NOMO-1 treated with DMSO at 0.1 percent for 48 hours (cell line): ENCODE data around the gene PRSS48.
"Not testable (repeated sequence)": the region's sequence is repeated elsewhere in the genome, so short reads cannot be mapped to it uniquely, and the experiment has no call there.

ENCODE experiments used
- DNase-seq: peaks from one replicate; lab custom pipeline; 2025; ENCODE audit not compliant: unreplicated experiment; lab: John Stamatoyannopoulos, UW

Gene PRSS48

GRCh38 chr4:151315212-151315886 lies 38.4 kb downstream of the PRSS48 start:
- no peak for DNase-seq

GRCh38 chr4:151316645-151317044 lies 39.7 kb downstream of the PRSS48 start:
- DNase-seq = no peak

- no peak for DNase-seq
Observed at GRCh38 chr4:151318307-151319006, 41.5 kb downstream of the PRSS48 start.

DNA sequence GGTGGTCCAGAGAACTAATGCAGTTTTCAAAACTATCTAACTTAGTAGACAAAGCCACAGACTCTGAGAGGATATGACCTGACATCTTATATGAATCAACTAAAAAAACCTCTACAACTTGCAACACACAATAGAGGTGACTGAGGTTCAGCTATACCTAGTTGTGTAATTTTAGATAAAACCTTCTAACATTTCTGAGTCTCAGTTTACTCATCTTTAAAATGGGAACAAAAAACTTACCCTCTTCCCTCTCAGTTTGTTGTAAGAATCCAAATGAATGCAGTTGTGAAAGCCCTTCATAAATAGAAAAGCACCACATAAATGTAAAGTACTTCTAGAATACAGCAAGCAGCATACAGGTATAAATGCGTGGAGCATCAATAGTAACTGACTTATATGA lies 42.5 kb downstream of the PRSS48 start:
- DNase-seq = no peak

DNA sequence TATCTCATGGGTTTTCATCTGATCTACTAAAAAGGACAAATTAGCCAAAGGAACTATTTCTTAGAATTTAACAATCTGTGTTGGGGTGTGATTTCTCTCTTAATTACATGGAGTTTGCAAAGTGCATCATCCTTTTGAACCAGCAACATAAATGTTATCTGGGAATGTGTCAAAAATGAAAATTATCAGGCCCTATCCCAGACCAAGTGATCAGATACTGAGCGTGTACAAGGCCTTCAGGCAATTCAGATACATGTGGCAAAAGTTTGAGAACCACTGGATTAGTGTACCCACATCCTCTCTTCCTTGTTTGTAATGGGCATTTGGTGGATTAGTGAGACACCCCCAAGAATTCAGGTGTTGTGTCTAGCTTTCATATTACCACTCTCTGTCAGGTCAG lies 44.6 kb downstream of the PRSS48 start:
- DNase-seq = no peak

DNA sequence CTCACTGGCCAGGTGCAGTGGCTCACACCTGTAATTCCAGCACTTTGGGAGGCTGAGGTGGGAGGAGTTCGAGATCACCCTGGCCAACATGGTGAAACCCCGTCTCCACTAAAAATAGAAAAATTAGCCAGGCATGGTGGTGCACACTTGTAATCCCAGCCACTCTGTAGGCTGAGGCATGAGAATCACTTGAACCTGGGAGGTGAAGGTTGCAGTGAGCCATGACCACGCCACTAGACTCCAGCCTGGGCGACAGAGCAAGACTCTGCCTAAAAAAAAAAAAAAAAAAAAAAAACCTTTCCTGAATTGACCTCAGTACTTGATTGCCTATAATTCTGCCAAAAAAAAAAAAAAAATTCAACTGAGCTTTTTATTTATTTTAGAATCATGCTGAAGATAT lies 45.2 kb downstream of the PRSS48 start:
- not testable (repeated sequence) for DNase-seq

- no peak for DNase-seq
Observed at GRCh38 chr4:151322570-151322969, 45.6 kb downstream of the PRSS48 start.

DNA sequence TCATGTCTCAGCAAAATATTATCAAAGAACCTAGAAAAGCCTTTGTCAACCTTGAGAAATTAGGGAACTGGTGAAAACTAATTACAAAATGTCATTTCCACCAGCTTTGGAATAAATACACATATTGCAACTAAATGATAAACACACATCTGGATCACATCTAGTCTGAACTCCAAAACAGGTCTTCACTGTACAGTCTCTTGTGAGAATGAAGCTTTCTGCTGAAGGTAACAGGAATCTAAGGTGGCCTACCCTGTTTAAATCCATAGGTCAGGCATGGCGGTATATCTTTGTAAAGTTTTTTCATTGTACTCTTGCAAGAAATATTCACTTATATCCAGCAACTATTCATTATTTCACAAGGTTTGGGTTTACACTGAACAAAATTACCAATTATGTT lies 46.7 kb downstream of the PRSS48 start:
- no peak for DNase-seq

GRCh38 chr4:151324124-151324751 lies 47.3 kb downstream of the PRSS48 start:
- DNase-seq = no peak

- no peak for DNase-seq
Observed at GRCh38 chr4:151324752-151325110, 47.8 kb downstream of the PRSS48 start.

- DNase-seq = no peak
Observed at GRCh38 chr4:151325111-151325948, 48.4 kb downstream of the PRSS48 start, which contains the start of gene SH3D19. TSS of gene SH3D19 (minus strand) at chr4:151325605. CDS start at chr4:151325352, 253 bp downstream.

- no peak for DNase-seq
Observed at GRCh38 chr4:151325949-151326246, 48.9 kb downstream of the PRSS48 start.

DNA sequence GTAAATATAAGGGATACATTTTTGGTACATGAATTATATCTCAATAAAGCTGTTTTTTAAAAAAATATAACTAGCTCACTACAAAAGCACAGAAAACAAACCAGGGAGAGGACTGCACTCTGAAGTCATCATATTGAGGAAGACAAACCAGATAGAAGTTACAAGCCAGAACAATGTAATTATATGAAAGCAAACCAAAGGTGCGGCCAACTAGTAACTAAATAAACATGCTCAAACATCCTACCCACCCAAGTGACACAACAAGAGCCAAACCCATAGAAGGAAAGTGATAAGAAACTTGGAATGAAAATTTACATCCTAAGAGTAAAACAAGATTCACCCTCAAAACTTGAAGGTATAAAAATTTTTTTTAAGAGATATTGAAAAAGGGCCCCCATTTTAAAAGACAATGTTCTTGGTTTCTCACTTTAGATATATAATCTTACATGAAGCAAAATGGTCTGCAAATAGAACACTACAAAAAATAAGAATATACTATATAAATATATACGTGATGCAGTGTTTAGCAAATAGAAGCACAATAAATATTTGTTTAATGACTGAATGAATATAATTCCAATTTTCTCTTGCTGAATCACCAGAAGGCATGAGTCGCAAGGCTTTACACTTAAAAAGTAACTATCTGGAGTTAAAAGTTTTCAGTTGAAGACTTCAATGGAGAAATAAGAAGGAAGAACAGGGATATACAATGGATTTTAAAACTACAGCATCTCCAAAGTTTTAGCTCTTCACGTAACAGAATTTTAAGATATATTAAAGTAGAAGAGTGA lies 52.5 kb downstream of the PRSS48 start:
- no peak for DNase-seq

GRCh38 chr4:151331276-151332042 lies 54.5 kb downstream of the PRSS48 start:
- DNase-seq = no peak

DNA sequence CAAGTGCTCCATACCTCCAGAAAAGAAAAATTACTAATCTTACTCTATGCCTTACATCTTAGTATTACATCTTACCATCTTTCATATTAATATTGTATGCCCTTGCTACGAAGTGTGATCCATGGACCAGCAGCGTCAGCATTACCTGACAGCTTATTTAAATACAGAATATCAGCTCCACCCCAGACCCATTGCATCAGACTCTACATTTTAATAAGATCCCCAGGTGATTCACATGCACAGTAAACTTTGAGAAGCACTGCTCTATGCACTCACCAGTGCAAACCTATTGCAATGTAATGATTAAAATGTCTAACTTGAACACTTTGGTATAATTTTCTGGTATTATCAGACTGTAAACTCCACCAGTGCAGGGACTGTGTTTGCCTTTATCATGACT lies 62.5 kb downstream of the PRSS48 start:
- no peak for DNase-seq

DNA sequence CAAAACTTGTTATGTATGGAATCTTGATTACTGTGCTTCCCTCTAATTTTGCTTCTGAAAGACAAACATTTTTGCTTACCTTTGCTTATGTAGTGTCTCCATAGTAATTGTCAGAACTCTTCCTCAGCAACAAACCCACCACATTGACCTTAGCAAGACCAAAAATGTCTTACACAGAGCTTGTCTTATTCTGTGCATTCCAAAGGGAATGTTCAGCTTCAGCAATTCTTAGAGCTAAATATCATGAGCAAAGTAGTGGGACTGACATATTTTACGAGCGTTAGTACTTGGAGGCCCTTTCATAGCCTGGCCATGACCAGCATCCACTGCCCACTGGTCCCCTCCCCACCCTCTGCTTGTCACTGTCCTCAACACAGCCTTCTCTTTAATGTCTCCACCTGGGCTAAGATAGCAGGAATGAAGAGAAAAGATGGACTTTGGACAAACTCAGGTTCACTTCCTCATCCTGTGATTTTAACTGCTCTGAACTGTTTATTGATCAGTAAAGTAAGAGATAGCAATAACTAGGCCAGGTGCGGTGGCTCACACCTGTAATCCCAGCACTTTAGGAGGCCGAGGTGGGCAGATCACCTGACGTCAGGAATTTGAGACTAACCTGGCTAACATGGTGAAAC lies 63.9 kb downstream of the PRSS48 start:
- DNase-seq = no peak
